ENCODE results near the gene SLC66A2.

DNA sequence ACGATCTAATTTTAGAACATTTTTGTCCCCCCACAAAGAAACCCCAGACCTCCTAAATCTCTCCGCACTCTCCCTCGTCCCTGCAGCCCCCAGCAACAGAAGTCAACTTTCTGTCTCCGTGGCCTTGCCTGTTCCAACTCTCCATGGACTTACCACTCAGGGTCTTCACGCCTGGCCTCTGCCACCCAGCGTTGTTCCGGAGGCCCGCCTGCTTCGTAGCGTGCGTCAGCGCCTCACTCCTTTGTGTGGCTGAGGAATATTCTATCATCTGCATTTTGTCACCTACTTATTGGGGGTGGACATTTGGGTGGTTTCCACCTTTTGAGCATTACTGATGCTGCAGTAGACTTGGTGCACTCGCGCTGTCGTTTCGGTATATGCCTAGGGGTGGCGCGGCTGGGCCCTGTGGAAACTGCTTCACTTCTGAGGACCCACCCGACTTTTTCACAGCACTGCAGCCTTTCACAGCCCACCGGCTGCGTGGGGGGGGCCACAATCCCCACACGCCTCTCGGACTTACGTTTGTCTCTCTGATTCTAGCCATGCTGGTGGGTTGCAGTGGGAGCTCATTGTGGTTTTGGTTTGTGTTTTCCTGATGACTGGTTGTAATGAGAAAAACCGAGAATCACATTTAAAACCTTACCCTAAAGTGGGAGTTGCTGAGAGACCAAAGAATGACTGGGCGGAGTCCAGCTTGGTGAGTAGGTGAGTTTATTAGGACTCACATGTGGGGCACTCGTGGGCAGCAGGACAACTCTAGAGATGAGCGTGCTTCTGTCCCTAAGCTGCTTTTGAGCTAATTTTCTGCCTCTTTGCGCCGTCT is 11.6 kb upstream of the SLC66A2 start:
- TF ChIP-seq POLR2A (IDR thresholded peaks at IDR 0.05; ENCODE audit: low read depth) (no peak), POLR2AphosphoS5 (IDR thresholded peaks at IDR 0.05) (no peak), EP300 (IDR thresholded peaks at IDR 0.05) (no peak)
- TF ChIP-seq, protein P1, sequence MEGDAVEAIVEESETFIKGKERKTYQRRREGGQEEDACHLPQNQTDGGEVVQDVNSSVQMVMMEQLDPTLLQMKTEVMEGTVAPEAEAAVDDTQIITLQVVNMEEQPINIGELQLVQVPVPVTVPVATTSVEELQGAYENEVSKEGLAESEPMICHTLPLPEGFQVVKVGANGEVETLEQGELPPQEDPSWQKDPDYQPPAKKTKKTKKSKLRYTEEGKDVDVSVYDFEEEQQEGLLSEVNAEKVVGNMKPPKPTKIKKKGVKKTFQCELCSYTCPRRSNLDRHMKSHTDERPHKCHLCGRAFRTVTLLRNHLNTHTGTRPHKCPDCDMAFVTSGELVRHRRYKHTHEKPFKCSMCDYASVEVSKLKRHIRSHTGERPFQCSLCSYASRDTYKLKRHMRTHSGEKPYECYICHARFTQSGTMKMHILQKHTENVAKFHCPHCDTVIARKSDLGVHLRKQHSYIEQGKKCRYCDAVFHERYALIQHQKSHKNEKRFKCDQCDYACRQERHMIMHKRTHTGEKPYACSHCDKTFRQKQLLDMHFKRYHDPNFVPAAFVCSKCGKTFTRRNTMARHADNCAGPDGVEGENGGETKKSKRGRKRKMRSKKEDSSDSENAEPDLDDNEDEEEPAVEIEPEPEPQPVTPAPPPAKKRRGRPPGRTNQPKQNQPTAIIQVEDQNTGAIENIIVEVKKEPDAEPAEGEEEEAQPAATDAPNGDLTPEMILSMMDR (IDR thresholded peaks at IDR 0.05): no peak

All from esophagus muscularis mucosa (tissue), 4 donors.